ENCODE data around the gene CAMK2D.

CAMK2D gene

GRCh38 chr4:113674251-113674650 lies 87.3 kb downstream of the CAMK2D start:
- Histone ChIP-seq H3K27me3 (no peaks in the 10 kb centered on the region), H3K9me3 (no peaks in the 10 kb centered on the region), H3K4me1 (peaks cover 0 to 84% (median 34%) of the 10 kb centered on the region in 4 donors), H3K36me3 (no peaks in the 10 kb centered on the region), H3K27ac (no peak overlapping the region), H3K4me3 (no peak overlapping the region)
- intact Hi-C loops (cut with DNase I; ENCODE audit: low total_unique reads): loop anchor here (10.0 kb wide), 1 partner anchor 119 kb away; no protein-coding TSS in a partner anchor
- no peak for DNase-seq
- TF ChIP-seq CTCF (IDR thresholded peaks at IDR 0.05): no peak

GRCh38 chr4:113673450-113673849 lies 88.1 kb downstream of the CAMK2D start:
- intact Hi-C loops (cut with DNase I; ENCODE audit: low total_unique reads): loop anchor here (10.0 kb wide), 1 partner anchor 119 kb away; no protein-coding TSS in a partner anchor

GRCh38 chr4:113666386-113667114 lies 95.0 kb downstream of the CAMK2D start:
- DNase-seq: no peak
- Histone ChIP-seq H3K27ac (no peak overlapping the region), H3K9me3 (no peaks in the 10 kb centered on the region), H3K36me3 (no peaks in the 10 kb centered on the region), H3K27me3 (no peaks in the 10 kb centered on the region), H3K4me1 (peaks cover 0 to 64% (median 4%) of the 10 kb centered on the region in 4 donors), H3K4me3 (no peak overlapping the region)
- intact Hi-C loops (cut with DNase I; ENCODE audit: low total_unique reads): no loop called here
- no peak for TF ChIP-seq CTCF (IDR thresholded peaks at IDR 0.05)

More at GRCh38 chr4:113673450-113673849, 88.1 kb downstream of the CAMK2D start:
- Histone ChIP-seq H3K4me3 (no peak overlapping the region), H3K27me3 (no peaks in the 10 kb centered on the region), H3K9me3 (no peaks in the 10 kb centered on the region), H3K27ac (peak overlapping the region; percentile 3 to 10), H3K4me1 (peaks cover 0 to 77% (median 31%) of the 10 kb centered on the region in 4 donors), H3K36me3 (no peaks in the 10 kb centered on the region)
- TF ChIP-seq CTCF (IDR thresholded peaks at IDR 0.05): no peak
- no peak for DNase-seq

- no peak for TF ChIP-seq CTCF (IDR thresholded peaks at IDR 0.05)
- H3K9me3 ChIP-seq: no peaks in the 10 kb centered on the region
- H3K4me1 ChIP-seq: peaks cover 0 to 49% (median 3%) of the 10 kb centered on the region in 4 donors
- H3K27ac ChIP-seq: no peak overlapping the region
- no peak overlapping the region for H3K4me3 ChIP-seq
- H3K36me3 ChIP-seq: no peaks in the 10 kb centered on the region
- no peak for DNase-seq
- H3K27me3 ChIP-seq: no peaks in the 10 kb centered on the region
- intact Hi-C loops (cut with DNase I; ENCODE audit: low total_unique reads): no loop called here
Measured at GRCh38 chr4:113665036-113665435, 96.5 kb downstream of the CAMK2D start.

- no peak for DNase-seq
Measured at GRCh38 chr4:113662581-113662980, 99.0 kb downstream of the CAMK2D start.

More at GRCh38 chr4:113662581-113662980, 99.0 kb downstream of the CAMK2D start:
- no peak for TF ChIP-seq CTCF (IDR thresholded peaks at IDR 0.05)
- Histone ChIP-seq H3K4me1 (peaks cover 0 to 62% (median 8%) of the 10 kb centered on the region in 4 donors), H3K4me3 (no peak overlapping the region), H3K9me3 (no peaks in the 10 kb centered on the region), H3K36me3 (no peaks in the 10 kb centered on the region), H3K27ac (no peak overlapping the region), H3K27me3 (no peaks in the 10 kb centered on the region)
- intact Hi-C loops (cut with DNase I; ENCODE audit: low total_unique reads): no loop called here
